HG03457 (cell line): ENCODE results near the gene DCP2.

ENCODE experiments used
- ATAC-seq: cut with Tn5 transposase; IDR thresholded peaks from one replicate; pipeline ENCODE4 v1.9.1; 2021; ENCODE audit warnings: moderate number of reproducible peaks; ENCODE audit not compliant: unreplicated experiment

The DCP2 gene

DNA sequence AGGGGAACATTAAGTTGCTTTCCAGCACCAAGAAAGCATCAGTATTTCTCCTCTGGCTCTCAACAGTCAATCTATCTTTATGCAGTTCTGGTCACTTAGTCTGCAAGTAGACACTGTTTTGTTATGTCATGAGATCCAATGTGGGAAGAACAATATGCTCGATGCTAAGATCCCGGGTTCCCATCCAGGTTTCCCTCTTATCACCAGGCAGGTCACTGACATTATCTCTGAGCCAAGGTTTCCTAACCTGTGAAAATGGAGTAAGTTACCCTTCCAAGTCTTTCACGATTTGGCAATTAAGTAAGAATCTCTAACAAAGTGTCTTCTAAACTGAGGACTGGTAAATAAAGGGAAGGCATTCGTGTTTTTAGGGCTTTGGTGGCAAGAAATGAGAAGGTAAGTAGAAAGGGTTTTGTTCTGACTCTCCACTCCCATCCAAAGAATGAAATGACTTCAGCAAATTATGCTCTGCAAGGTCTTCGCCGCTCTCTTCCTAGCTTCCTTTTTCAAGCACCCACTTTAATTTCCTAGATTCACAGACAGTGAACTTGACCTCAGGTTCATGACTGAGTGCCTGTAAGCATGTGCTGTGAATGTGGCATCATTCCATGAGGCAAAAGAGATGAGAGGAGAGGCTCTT, 86.4 kb downstream of the DCP2 start:
- no peak for ATAC-seq

GRCh38 chr5:113063927-113064326, 87.3 kb downstream of the DCP2 start:
- no peak for ATAC-seq

DNA sequence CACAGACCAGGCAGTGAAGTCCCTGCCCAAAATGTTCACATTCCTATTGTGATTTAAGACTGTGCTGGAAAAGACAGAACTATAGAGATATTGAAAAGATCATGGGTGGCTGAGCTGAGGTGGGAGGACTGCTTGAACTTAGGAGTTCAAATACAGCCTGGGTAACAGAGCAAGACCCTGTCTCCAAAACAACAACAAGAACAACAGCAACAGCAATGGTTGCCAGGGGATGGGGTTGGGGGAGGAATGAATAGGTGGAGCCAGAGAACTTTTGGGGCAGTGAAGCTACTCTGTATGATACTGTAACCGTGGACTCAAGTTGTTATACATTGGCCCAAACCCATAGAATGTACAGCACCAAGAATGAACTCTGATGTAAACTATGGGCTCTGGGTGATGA, 88.2 kb downstream of the DCP2 start:
- ATAC-seq, result no peak

DNA sequence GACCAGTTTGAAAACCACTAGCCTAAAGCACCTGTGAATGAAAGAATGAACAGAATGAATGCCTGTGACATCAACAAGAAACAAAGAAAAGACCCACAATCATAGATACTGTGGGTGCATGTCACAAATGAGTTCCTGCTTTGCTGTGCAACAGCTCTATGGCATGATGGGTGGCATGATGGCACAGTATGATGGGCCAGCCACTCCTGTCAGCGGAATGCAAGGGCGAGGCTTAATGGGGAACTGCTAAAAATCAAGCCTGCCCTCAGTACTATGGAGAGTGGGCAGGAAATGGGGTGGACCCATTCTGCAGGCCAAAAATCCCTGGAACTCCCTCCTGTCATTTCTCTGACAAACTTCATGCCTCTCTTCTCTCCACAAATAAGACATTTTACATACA, 89.0 kb downstream of the DCP2 start:
- ATAC-seq, result no peak

DNA sequence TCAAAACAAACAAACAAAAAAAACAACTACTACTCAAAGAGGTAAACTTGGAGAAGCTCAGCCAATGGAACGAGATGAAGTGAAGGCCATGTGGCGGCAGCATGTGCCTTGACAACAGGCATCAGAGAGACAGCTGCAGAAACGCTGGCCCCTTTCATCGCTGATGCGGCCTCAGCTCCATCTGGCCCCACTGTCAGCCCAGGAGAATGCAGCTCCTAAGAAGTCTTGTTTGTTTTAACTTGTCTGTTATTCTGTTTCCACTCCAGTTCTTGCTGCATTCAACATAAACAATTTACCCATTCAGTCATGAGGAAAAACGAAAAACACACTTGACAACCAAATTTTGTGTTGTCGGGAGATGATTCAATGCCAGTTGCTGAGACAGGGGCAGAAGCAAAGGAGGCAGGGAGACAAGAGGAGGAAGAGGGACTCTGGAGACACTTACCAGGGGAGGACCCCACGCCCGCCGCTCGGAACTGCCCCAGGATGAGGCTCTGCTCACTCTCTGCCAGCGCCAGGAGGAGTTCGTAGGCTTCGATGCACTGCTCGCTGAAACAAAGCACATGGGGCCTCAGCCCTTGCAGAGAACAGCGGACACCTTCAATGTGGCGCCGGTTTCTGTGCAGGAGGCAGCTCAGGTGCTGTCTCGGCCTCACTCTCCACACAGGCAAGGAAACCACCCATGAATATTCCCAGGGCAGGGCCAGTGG, 91.2 kb downstream of the DCP2 start:
- no peak for ATAC-seq

DNA sequence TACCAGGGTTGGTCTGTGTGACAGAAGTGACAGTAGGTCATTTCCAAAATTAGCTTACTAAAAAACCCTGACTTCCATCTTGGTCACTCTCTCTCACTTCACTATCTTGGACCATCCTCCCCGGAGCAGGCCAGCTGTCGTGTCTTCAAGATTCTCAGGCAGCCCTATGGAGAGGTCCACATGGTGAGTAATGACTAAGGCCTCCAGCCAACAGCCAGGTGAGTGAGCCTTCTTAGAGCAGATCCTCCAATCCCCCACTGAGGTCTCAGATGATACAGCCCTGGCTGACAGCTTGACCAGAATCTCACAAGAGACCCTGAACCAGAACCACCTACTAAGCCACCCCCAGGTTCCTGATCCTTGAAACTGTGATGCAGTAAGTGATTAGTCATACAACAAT, 92.0 kb downstream of the DCP2 start:
- no peak for ATAC-seq
